Ammon's horn (tissue), 1 donor: Measurements from ENCODE around the gene IL15RA.

ENCODE experiments used
- DNase-seq: peaks from one replicate; pipeline ENCODE4 v3.0.0-alpha.2; 2016; ENCODE audit warnings: low spot score

Gene IL15RA, protein sequence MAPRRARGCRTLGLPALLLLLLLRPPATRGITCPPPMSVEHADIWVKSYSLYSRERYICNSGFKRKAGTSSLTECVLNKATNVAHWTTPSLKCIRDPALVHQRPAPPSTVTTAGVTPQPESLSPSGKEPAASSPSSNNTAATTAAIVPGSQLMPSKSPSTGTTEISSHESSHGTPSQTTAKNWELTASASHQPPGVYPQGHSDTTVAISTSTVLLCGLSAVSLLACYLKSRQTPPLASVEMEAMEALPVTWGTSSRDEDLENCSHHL

DNA sequence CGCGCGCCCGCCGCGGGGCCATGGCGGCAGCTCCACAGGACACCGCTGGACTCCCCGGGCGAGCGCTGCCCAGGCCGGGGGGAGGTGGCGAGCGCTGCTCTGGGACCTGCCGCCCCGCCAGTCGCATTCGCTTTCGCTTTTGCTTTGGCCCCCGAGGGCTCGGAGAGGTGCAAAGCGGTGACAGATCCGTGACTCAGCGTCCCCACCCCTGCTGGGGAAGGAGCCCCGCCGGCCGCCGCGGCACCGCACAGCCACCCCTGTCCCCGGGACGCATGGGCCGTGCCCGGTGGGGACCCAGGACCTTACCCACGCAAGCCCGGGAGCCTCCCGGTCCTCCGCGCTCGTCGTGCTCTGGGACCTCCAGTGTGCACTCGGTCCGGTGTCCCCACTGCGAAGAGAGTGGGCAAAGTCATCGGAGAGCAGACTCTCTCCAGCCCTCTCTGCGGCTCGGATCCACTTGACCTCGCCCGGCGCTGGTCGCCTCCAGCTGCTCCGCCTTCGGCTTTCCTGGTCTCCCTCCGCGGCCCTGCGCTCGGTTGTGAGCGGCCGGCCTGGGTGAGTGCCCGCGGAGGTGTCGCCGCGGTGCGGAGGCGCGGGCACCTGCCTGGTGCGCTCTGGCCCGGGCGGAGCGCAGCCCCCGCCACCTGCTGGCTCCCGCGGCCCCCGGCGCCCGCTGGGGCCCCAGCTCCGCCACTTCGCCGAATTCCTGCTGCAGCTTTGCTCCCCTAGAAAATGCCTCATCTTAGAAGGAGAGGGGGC lies at the start of gene IL15RA:
TSS of gene IL15RA (minus strand) at position 73 of the 759 bp plus-strand sequence. CDS start at position 22, 51 bp downstream.
- peak; percentile 36 for DNase-seq

DNA sequence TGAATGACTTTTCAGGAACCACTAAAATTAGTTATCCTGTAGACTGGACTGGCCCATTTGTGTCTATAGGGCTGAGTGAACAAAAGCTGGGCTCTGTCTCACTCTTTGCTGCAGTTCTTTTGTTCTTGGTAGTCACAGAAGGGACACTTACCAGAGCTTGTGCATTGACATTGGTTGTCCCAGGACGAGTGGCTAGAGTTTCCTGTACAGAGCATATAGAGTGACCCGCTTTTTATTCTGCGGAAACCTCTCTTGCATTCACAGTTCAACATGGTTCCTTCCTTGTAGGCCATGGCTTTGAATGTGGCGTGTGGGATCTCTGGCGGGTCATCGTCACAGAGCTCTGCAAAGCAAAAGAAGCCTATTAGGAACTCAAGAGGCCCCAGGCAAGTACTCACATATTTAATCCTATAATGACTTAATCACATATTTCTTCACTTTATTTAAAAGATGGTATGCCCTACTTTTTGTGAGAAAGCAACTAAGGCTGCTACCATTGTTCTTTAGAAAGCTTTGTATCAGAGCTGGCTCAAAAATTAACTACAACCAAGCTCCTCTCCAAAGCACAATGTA lies 48.4 kb upstream of the IL15RA start:
- DNase-seq = no peak

DNA sequence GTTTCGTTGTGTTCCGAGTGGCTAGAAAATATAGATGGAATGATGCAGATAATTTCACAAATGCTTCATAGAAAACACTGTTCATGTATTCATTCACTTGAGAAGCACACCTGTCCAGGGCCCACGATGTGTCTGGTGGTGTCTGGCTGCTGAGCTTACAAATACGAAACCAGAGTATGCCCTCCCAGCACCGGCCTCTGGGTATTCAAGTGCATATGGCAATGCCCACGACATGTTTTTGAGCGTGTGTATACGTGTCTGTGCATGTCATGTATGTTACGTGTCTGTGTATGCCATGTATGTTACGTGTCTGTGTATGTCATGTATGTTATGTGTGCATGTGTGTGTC lies 47.0 kb upstream of the IL15RA start:
- no peak for DNase-seq

DNA sequence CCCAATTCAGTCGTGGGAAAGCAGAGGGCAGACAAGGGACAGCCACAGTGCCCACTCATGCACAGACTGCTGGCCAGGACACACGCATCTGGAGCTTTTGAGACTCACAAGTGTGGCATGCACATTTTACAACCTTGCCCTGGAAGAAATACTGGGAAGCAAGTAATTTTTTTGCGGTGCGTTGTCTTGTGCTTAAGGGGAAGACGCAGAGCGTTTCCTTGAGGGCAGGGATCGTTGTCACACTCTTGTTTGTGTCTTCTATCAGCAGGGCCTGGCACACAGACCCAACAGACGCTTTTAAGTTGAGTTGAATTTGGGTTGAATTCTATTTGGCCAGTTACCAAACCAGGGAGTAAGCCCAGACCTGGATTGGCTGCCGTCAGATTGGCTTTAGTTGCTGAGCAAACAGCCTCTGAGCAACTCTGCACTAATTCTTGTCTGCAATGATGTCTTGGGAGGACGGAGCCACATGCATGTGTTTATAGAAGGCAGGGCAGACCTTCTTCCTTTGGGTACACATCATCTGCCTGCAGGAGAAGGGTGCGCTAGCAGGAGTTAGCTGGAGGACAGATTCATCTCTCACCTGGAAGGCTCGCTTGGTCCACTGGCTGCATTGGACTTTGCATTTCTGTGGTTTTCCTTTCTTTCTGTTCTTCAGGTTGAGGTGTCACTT lies 46.5 kb upstream of the IL15RA start:
- DNase-seq = no peak

DNA sequence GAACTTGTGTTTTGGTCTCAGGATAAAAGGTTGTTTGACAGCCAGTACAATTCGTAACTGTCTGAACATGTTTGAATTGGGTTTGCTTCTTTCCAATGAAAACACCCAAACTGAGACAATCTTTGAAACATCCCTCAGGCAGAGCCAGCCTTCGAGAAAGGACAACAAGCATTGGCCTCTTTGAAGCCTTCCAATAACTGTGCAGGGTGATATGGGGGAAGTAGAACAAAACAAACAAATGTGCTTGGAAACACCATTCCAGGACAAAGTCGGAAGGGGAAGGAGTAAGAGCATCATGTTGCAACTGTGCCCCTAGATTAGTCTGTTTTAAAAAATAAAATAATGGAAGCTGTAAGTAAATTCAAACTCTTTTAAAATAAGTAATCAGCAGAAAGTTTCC lies 45.3 kb upstream of the IL15RA start:
- no peak for DNase-seq

DNA sequence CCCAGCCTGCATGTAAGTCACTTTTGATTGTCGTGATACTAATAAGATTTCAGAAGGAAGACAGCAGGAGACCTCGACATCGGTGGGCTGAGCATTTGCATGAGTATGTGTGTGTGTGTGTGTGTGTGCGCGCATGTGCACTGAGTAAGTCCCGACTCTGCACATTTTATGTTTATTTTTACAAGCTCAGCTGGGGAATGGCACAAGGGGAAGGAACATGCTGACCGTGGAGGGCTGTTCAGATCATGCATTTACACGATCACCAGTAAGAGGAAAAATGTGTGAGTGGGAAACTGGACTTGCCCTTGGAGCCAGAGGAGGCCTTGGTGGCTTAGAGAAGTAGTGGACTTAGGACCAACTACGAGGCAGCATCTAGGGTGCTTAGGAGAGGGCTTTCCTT lies 43.5 kb upstream of the IL15RA start:
- DNase-seq = peak; percentile 17

DNA sequence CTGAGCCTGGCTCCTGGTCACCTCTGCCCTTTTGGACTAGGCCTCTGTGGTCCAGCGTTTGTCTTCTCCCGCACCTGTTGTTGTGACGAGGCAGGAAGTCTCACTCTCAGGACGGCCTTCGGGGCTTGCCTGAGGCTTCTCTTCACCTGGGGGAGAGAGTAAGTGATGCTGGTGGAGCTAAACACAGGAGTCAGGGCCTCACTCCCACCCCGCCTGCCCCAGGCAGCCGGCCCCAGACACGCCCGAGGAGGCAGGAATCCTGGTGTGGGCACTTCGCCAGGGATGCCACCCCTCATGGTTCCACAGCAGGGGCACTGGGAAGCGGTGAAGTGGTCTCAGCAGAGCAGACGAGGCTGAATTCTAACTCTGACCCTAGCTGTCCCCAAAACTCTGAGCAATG lies 42.5 kb upstream of the IL15RA start:
- DNase-seq = no peak

DNA sequence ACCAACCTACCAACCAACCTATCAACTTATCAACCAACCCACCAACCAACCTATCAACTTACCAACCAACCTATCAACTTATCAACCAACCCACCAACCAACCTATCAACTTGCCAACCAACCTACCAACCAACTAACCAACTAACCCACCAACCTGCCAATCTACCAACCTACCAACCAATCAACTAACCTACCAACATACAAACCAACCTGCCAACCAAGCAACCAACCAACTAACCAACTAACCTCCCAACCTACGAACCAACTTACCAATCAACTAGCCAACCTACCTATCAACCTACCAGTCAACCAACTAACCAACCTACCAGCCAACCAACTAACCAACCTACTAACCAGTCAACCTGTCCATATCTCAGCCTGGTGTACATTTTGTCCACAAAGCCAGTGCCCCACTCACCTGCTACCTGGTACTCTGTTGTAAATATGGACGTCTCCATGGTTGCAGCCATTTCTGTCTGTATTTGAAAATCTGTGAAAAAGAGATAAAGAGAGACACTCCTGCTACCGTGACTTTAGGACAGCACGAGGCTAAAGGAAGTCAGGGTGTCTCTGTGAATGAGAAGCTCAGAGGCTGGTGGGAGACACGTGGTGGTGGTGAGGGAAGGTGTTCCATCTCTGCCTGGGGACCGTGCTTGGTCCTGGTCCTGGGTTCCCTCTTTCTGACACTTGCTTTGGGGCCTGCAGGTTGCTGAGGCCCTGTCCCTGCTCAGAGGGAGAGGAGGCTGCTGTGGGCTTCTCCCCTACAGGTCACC lies 41.9 kb upstream of the IL15RA start:
- no peak for DNase-seq

DNA sequence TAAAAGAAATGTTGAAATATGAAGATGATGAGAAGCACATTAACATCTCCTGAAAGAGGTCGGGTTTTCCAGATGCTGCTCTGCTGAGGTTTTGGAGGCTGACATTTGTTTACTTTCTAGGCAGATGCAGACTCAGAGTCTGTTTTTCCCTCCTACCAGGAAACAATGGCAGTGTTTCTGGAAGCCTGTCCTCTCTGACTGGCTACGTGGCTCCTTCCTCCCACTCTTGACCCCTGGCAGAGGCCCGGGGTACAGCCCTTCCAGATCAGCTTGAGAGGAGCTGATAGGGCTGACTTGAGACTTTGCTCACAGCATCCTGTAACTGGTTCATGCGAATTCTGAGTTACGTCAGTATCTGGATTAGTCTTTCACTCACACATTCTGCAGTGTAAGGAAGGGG lies 41.1 kb upstream of the IL15RA start:
- DNase-seq = no peak

DNA sequence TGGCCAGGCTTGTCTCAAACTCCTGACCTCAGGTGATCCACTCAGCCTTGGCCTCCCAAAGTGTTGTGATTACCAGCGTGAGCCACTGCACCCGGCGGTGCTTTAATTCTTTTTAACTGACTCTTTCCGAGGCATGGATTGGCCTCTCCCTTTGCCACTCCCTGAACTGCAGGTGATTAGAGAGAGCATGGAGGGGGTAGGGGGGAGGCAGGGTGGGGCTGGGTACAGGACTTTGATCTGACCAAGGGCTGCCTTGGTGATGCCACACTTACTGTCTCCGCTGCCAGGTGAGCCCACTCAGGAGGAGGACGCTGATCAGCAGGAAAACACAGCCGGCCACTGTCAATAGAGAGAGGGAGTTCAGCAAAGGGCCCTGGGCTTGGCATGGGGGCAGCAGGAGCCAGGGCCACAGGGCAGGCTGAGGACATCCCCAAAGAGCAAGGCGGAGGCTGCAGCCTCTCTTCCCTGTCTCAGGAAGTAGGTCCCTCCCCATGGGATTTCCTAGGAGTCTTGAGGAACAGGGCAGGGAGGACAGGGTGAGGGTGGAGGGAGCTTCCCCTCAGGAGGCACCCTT lies 40.5 kb upstream of the IL15RA start:
- no peak for DNase-seq

DNA sequence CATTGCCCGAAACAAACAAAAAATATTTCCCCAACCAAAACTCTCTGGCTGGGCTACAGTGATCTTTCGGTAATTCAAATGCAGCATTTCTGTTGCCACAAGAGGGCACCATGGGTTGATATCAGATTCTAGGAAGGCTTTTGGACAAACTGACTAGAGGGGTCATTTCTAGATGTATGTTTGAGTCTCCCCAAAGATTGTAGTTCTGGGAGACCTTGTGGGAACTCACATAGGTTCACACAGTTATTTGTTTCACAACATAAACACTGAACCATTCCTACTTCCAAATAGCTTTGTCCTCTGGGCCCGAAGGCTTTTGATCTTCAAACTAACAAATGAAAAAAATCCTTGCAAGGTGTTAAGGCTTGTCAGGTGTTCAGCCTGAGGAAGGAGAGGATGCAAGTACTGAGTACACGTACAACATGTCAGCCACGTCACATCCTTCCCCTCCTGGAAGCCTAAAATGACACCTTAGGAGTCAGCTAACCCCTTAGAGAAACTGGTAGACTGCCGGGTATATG lies 37.0 kb upstream of the IL15RA start:
- DNase-seq = peak; percentile 65

DNA sequence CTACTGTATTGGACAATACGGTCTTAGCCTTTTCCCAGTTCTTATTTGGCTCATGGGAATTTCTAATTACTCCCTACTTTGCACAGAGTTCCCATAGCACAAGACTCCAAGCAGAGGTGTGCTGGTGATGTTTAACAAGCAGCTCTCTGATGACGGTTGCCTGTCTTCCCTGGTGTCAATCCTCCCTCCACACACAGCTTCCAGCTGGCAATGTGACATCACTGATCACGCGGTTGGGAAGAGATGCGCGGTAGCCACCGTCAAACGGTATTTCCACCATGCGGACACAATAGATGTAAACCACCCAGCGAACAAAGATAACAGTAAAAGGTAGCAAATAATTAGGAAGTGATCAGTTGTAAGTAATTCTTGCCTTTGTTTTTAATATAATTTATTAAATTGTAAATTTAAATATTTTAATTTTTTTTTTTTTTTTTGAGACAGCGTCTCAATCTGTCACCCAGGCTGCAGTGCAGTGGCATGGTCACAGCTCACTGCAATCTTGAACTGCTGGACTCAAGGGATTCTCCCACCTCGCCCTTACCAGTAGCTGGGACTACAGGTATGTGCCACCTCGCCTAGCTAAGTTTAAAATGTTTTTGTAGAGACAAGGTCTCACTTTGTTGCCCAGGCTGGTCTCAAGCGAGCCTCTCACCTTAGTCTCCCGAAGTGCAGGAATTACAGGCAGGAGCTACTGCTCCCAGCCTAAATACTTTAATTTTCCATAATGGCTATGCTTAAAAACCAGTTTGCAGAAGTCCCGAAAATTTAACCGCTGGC lies 36.3 kb upstream of the IL15RA start:
- DNase-seq = no peak

DNA sequence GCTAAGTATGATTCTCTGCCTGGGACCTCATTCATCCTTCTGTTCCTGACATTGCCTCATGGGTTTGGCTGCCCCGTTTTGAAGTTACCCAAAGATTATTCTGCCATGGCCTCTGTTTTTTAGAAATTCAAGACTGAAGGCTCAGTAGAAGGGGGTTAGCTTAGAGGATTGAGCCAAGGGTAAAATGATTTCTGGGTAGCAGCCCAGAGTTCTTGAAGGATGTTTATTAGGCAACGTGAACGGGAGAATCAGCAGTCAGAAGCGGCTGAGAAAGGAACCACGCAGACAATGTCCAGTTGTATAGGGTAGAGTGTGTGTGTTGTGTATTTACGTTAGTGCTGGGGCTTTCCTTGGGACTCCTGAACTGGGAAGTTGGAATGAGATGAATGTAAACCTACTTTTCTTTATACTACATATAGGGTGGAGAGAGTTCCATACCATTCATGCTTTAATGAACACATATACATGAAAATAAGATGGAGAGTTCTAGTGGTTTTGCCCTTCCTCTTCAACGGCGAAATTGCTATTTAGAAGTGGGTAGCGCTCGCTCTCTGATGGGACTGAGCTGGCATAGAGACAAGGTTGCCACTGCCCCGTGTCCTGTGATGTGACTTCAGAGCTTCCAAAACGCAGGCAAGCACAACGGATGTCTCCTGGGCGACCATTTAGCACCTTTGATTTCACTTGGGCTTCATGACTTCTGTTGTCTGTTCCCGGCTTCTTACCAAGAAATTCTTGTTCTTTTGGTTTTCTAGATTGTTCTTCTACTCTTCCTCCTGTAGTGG lies 35.0 kb upstream of the IL15RA start:
- DNase-seq = no peak

DNA sequence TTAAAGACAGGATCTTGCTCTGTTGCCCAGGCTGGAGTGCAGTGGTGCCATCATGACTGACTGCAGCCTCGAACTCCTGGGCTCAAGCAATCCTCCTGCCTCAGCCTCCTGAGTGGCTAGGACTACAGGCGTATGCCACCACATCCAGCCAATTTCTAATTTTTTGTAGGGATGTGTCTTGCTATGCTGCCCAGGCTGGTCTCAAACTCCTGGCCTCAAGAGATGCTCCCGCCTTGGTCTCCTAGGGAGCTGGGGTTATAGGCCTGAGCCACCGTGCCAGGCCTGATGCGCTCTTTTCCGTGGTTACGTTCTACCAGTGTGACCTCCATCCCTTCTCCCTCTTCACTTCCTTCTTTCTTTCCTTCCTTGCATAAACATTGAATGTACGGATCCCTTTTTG lies 34.2 kb upstream of the IL15RA start:
- DNase-seq = no peak

DNA sequence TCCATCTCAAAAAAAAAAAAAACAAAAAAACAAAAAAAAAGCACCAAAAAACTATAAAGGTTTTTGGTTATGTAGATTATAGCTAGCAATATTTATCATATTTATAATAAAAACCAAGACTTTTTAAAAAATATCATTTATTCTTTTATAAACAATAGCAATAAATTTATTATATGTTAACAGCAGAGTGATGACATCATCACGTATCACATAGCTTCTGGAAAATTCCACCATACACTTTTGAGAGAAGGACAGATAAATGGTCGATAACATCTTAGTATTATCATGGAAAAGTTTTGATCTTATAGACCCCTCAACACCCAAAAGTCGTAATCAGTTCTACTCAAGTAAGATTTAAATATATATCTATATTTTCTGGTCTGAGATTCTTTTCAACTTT lies 33.2 kb upstream of the IL15RA start:
- no peak for DNase-seq

DNA sequence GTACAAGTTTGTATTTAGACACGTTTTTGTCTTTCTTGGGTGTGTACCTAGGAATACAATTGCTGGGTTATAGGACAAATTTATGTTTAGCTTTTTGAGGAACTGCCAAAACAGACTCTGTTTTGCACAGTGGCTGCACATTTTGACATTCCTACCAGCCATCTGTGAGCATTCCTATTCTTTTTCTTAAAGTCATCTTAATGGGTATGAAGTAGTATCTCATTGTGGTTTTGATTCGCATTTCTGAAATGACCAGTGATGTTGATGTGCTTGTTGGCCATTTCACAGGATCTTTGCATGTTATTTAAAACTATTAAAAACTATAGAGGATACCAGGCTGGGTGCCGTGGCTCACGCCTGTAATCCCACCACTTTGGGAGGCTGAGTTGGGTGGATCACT lies 32.6 kb upstream of the IL15RA start:
- no peak for DNase-seq

DNA sequence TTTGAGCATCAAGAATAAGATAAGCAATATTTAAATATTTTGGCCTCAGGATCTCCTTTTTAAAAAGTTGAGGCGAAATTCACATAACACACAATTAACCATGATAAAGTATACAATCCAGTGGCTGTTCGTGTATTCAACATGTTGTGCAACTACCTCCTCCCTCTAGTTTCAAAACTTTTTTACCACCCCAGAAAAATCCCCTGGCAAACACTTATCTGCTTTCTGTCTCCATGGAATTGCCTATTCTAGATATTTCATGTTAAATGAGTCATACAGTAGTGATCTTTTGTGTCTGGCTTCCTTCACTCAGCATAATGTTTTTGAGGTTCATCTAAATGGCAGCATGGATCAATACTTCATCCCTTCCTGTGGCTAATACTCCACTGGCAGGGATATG lies 31.8 kb upstream of the IL15RA start:
- DNase-seq = no peak

DNA sequence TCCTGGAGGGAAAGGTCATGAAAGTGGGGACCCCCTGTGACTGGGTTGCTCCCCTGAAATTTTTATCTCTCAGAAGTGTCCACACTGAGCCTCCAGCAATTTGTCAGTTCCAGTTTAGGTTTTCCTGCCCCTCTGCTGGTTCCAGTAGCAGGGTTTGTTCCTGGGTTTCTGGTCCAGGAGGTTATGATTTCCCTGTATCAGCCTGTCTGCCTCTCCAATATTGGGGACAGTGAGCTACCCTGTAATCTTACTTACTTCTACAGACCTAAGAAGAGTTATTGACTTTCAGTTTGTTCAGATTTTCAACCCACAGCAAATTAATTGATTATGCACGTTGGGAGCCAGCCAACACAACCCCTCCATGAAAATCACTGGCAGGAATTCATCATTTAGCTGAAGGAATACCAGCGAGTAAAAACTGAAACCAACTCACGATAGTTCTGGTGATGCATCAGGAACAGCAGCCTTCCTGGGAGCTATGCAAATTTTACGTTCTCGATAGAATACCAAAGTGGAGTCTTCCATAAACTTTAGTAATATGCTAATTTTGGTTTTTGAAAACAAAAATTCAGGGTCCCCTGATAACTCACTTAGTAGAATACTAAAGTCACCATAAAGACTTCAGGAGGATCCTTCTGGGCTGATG lies 31.3 kb upstream of the IL15RA start:
- DNase-seq = no peak

DNA sequence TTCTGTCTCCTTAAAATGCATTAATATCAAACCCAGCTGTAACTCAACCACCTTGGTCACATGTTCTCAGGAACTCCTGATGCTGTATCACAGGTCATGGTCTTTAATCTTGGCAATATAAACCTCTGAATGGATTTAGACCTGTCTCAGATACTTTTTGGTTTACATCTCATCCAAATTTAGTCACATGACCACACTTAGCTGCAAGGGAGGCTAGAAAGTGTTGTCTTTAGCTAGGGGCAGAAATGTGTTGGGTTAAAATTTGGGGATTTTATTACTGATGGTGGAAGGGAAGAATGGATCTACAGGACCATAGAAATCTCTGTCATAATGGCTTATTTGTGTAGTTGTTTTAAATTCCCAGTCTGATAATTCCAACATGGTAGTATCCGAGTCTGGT lies 29.6 kb upstream of the IL15RA start:
- DNase-seq = no peak
